ENCODE results near the gene PLIN5.

Gene PLIN5

GRCh38 chr19:4477034-4477801, 57.8 kb downstream of the PLIN5 start:
- CTCF ChIA-PET: no interaction called here
- no peak for DNase-seq (ENCODE audit: extremely low spot score)
- no peak for TF ChIP-seq LEF1 (IDR thresholded peaks at IDR 0.05; ENCODE audit: borderline replicate concordance)
- TF ChIP-seq SP1 (IDR thresholded peaks at IDR 0.05): no peak
- TF ChIP-seq FOXA1 (IDR thresholded peaks at IDR 0.05): no peak
- POLR2A ChIA-PET: no interaction called here

- DNase-seq (ENCODE audit: extremely low spot score): peak; percentile 80
- CTCF ChIA-PET: no interaction called here
- no peak for TF ChIP-seq FOXK2 (IDR thresholded peaks at IDR 0.05)
- TF ChIP-seq BHLHE40 (IDR thresholded peaks at IDR 0.05; ENCODE audit: borderline replicate concordance): no peak
- TF ChIP-seq PKNOX1 (IDR thresholded peaks at IDR 0.05): peak; percentile 99
- no peak for TF ChIP-seq LEF1 (IDR thresholded peaks at IDR 0.05; ENCODE audit: borderline replicate concordance)
- POLR2A ChIA-PET: interaction anchor here (0.6 to 2.0 kb wide), 8 partner anchors 12 to 131 kb away, joined by 3 to 6 read pairs (median 3); partner anchors contain the start of genes CHAF1A and MPND
Measured at GRCh38 chr19:4474514-4475022, 60.5 kb downstream of the PLIN5 start.

GRCh38 chr19:4473763-4474513, 61.1 kb downstream of the PLIN5 start:
- ChIA-PET POLR2A (interaction anchor here (0.9 to 2.0 kb wide), 7 partner anchors 12 to 131 kb away, joined by 3 to 6 read pairs (median 3); partner anchors contain the start of genes CHAF1A and MPND), CTCF (no interaction called here)
- TF ChIP-seq FOXM1 (IDR thresholded peaks at IDR 0.05; ENCODE audit: borderline replicate concordance) (no peak), CTBP1 (IDR thresholded peaks at IDR 0.05; ENCODE audit: borderline replicate concordance) (no peak), LEF1 (IDR thresholded peaks at IDR 0.05; ENCODE audit: borderline replicate concordance) (no peak), SP1 (IDR thresholded peaks at IDR 0.05) (no peak), ELF4 (IDR thresholded peaks at IDR 0.05) (no peak), PKNOX1 (IDR thresholded peaks at IDR 0.05) (no peak)
- no peak for DNase-seq (ENCODE audit: extremely low spot score)

- no peak for TF ChIP-seq HDGF (IDR thresholded peaks at IDR 0.05; ENCODE audit: borderline replicate concordance)
- TF ChIP-seq CTBP1 (IDR thresholded peaks at IDR 0.05; ENCODE audit: borderline replicate concordance): no peak
- TF ChIP-seq PKNOX1 (IDR thresholded peaks at IDR 0.05): no peak
- TF ChIP-seq SUZ12 (IDR thresholded peaks at IDR 0.05): no peak
- no peak for TF ChIP-seq LEF1 (IDR thresholded peaks at IDR 0.05; ENCODE audit: borderline replicate concordance)
- no peak for TF ChIP-seq ARNT (IDR thresholded peaks at IDR 0.05)
- TF ChIP-seq NFRKB (IDR thresholded peaks at IDR 0.05): no peak
- TF ChIP-seq FOXK2 (IDR thresholded peaks at IDR 0.05): no peak
- TF ChIP-seq SP1 (IDR thresholded peaks at IDR 0.05): no peak
- no peak for TF ChIP-seq FOXM1 (IDR thresholded peaks at IDR 0.05; ENCODE audit: borderline replicate concordance)
- TF ChIP-seq TARDBP (IDR thresholded peaks at IDR 0.05): no peak
- TF ChIP-seq FOXA1 (IDR thresholded peaks at IDR 0.05): no peak
- TF ChIP-seq L3MBTL2 (conservative IDR thresholded peaks at IDR 0.05): no peak
- TF ChIP-seq ELF4 (IDR thresholded peaks at IDR 0.05): no peak
- POLR2A ChIA-PET: interaction anchor here (2.0 kb wide), 1 partner anchor 71 kb away, joined by 6 read pairs; the partner anchor contains the start of gene CHAF1A
- CTCF ChIA-PET: no interaction called here
- DNase-seq (ENCODE audit: extremely low spot score): no peak
Measured at GRCh38 chr19:4473011-4473762, 61.8 kb downstream of the PLIN5 start.

Data from HEK293T (cell line).